NCI-H1930 (cell line): Measurements from ENCODE around the gene ITPR1.

Source experiments
- DNase-seq, 2 experiments: peaks; one replicate each; lab custom pipeline; 2025; lab: John Stamatoyannopoulos, UW

The ITPR1 gene

GRCh38 chr3:4744405-4745234 lies 251.5 kb downstream of the ITPR1 start:
- DNase-seq = no peak

DNA sequence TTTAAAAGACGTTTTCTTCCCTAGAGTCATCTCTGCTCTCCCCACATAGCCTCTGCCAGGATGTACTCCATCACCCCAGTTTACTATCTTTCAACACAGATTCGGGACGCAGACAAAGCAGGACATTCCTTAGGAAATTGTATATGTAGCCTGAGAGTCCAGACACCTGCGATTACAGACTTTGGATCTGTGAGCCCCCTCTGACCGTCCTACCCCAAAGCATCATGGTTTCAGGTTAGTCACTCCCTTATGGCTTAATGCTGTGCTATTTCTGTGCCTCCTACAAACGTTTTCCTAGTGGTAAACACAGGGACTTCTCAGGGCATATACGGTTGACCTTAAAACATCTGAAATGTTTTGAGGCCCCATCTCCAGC lies 252.1 kb downstream of the ITPR1 start:
- no peak for DNase-seq

DNA sequence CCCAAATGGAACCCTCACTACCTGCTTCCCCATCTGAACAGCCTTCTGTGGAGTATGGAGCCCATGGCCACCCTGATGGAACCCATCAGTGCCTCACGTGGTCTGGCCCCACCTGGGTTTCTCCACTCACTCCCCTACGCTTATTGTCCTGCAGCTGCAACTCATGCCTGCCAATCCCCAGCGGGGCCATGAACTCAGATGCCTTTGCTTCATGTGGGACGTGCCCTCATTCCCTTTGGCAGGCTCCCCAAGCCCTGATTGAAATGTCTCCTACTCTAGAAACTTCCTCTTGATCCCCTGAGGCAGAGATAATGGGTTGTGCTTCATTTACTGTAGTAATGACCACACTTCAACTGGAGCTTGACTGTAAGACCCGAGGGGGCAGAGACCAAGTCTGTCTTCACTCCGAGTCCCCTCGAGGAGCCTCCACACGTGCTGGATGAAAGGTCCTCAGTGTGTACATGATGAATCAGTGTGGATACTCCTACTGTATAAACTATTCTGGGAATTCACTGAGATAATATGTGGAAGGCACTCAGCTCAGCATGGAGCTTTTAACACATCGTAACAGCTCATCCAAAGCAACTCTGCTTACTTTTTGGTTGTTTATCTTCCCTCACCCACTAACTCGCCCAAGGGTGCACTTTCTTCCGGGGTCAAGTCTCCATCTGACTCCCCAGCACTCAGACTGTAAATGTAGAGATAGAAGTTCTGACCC lies 253.3 kb downstream of the ITPR1 start:
- DNase-seq = no peak

DNA sequence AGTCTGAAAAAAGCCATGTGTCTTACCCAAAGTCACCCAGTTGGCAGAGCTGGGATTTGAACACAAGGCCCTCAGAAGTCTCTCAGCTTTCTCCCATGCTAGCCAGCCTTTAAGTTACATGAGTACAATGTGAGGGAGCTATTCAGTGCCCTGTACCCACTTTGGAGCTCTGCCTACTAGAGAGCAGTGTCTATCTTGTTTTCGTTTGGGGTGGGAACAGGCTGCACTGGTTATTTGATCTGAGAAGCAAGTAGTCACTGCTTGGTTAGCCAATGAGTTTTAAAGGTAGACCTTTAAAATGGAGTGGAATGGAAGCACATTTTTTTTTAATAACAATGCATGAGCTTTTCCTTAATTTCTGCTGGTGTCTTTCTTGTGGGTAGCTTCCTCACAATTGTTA lies 255.0 kb downstream of the ITPR1 start:
- no peak for DNase-seq

GRCh38 chr3:4748701-4749378 lies 255.7 kb downstream of the ITPR1 start:
- no peak for DNase-seq

DNA sequence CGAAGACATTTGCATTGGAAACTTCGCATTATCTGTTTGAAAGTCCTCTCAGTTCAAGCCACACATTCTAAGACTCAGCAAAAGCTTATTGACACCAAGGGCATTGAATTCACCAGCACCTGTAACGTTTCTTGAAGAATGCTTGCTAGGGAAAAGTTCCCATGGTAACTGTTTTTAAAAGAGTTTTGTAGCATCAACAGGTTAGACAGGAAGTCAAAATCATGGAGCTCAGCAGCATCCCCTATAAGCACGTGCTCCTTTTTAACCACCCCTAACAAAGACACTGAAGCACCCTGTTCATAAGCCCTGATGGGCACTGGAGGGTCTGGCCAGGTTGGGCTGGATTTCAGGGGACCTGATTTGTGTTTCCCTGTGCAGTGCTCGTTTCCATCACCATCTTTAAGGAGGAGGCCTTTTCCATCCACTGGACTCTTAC lies 256.4 kb downstream of the ITPR1 start:
- DNase-seq = no peak

GRCh38 chr3:4750306-4750968 lies 257.3 kb downstream of the ITPR1 start:
- no peak for DNase-seq

GRCh38 chr3:4751029-4751501 lies 257.9 kb downstream of the ITPR1 start:
- DNase-seq = no peak

DNA sequence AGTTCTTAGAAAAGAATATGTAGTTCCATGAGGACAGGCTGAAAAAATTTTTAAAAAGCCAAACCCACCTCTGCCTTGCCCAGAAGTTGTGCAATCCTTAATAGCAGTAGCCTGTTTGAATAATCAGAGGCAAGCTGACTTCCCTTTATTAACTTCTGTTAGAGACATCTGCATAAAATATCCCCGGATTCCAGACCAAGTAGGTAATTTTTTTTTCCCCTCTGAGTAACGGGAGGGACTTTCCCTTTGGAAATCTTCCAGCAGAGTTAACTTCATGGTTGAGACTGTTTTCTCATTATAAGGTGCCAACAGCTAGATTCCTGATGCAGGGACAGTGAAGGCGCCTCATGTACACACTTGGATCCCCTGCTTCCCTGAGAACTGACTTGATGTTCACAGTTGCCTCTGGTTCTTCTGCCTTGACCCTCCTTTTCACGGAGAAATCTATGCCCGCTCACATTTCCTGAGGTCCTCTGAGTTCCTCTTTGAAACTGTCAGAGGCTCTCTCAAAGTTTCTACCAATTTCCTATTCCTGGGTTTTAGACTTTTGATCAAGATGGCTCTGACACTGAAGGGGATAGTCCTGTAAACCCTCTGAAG lies 258.5 kb downstream of the ITPR1 start:
- no peak for DNase-seq

DNA sequence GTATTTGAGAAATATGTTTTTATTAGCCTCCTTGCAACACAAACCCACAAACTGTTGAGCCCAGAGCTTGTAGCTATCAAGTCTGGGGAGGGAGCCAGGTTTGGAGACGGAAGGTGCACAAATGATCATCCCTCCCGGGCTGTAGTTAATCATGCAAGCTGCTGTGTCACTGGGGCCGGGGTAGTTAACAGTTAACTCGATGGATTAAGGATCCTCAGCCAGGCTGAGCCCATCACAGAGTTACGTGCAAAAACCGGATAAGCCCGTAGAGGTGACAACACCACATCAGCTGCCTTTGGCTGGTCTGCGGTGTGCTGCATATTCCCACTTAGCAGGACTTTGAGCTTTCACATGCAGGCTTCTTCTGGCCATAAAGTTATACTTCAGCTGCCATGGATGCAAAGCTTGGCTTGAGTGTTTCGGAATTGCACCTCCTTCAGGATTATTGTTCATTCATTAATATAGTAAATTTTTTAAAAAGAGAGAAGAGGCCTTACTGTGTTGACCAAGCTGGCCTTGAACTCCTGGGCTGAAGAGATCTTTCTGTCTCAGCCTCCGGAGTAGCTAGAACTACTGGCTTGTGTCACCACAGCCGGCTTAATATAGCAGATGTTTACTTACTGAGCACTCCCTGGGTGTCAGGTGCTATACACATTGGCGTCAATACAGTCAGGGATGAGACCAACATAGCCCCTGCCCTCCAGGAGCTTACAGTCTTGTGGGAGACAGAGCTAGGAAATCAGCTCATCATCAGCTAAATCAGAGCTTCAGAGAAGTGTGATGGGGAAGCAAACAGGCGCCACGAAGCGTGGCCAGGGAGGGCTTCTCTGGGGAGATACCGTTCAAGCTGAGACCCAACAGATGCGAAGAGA lies 259.3 kb downstream of the ITPR1 start:
- no peak for DNase-seq

GRCh38 chr3:4753073-4753691 lies 260.0 kb downstream of the ITPR1 start:
- DNase-seq = no peak

GRCh38 chr3:4754180-4755086 lies 261.3 kb downstream of the ITPR1 start:
- no peak for DNase-seq

DNA sequence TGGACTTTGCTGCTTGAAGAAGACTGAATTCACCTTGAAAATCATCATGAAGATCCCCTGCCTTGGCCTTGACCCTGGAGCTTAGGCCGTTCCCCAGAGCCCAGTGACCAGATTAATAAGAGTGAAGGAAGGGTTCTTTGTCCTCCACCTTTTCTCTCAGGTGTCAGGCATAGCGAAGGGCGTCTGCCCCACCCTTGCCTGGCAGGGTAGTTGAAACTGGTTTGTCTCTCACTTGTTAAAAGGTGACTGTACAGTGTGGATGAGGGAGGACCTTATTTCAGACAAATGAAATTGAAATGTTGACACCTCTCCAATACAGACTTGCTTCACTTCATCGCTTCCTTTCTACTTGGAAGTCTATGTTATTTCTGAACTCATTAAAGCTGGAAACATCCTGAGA lies 262.4 kb downstream of the ITPR1 start:
- DNase-seq = no peak

DNA sequence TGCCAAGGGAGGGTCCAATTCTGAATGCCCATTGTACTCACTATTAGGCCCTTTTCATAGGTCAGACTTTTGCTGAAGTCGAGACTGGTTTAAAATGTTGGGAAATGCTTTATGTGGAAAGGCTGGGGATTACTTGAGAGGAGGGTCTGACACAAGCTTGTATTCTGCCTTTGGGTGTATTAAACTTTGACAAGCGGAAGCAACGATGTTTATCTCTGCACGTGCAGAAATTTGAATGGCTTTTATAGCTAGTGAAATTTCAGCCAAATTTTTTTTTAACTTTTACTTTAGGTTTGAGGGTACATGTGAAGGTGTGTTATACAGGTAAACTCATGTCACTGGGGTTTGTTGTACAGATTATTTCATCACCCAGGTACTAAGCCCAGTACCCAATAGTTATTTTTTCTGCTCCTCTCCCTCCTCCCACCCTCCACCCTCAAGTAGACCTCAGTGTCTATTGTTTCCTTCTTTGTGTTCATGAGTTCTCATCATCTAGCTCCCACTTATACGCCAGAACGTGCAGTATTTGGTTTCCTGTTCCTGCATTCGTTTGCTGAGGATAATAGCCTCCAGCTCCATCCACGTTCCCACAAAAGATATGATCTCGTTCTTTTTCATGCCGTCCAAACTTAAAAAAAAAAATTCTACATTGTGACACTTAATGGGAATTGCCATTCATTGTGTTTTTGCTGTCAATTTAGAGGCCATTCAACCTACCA lies 263.1 kb downstream of the ITPR1 start:
- no peak for DNase-seq

DNA sequence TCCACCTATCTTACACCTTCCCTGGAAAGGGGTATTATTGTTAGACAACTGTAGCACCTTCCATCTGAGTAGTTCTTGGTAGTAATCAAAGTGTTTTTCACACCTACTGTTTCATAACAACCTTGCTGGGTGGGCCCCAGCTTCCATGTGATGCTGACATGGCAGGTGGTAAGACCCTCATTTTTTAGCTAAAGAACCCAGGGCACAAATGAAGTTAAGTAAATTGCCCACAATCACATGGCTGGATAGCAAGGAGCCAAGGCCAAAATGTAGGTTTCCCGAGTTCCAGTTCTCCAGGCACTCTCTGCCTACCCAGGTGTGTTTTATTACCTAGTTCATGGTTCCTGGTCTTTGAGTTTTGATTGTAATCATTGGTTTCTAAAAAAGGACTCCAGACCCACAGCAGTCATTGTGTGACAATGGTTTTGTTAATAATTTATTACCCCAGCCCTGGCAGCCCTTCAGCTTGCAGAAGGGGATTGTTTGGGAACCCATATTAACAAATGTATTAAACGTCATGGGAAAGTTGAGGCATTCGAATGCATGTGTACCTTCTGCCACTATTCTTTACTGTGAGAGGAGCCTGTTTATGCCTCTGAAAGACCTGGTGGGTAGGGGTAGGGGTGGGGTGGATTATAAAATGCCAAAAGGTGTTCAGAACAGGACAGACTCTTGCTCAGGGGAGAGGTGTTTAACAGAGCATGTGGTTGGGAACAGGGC lies 263.9 kb downstream of the ITPR1 start:
- no peak for DNase-seq

- no peak for DNase-seq
Observed at GRCh38 chr3:4757575-4758248, 264.6 kb downstream of the ITPR1 start.

DNA sequence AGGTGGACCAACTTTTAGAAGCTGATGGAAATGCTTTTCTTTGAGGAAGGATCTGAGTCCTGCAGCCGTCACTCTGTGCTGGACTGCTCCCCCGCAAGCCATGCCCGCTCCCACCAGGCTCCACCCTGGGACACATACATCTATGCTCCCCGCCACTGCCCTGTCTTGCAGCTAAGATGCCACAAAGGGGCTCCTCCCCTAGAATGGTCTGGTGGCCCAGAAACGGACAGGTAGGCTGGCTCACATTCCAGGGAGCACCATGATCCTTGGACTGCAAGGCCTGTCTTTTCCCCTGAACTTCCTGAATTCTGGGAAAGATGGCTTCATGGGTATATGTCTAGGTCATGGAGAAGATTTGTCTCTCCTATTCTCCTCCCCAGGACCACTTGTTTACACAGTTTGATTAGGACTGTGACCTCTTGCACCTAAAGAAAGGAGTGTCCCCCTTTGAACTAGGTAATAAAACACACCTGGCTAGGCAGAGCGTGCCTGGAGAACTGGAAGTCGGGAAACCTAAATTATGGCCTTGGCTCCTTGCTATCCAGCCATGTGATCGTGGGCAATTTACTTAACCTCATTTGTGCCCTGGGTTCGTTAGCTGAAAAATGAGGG lies 265.2 kb downstream of the ITPR1 start:
- DNase-seq = no peak
